ENCODE data around the gene SMARCAD1.

SMARCAD1 gene

GRCh38 chr4:94168321-94168720, 39.3 kb upstream of the SMARCAD1 start:
- H3K27ac ChIP-seq: no peak overlapping the region
- H3K4me3 ChIP-seq (ENCODE audit: low read depth in 1 of 2, low read length in 1 of 2): no peak overlapping the region
- no peaks in the 10 kb centered on the region for H3K4me1 ChIP-seq (ENCODE audit: control insufficient read depth in 1 of 2, insufficient read depth in 1 of 2, low read depth in 1 of 2, low read length in 1 of 2)
- no peaks in the 10 kb centered on the region for H3K27me3 ChIP-seq
- TF ChIP-seq CTCF (IDR thresholded peaks at IDR 0.05): no peak
- H3K9me3 ChIP-seq: no peaks in the 10 kb centered on the region
- no peaks in the 10 kb centered on the region for H3K36me3 ChIP-seq

- no peaks in the 10 kb centered on the region for H3K36me3 ChIP-seq
- no peaks in the 10 kb centered on the region for H3K4me1 ChIP-seq (ENCODE audit: control insufficient read depth in 1 of 2, insufficient read depth in 1 of 2, low read depth in 1 of 2, low read length in 1 of 2)
- no peak overlapping the region for H3K4me3 ChIP-seq (ENCODE audit: low read depth in 1 of 2, low read length in 1 of 2)
- H3K27me3 ChIP-seq: no peaks in the 10 kb centered on the region
- TF ChIP-seq CTCF (IDR thresholded peaks at IDR 0.05): no peak
- no peaks in the 10 kb centered on the region for H3K9me3 ChIP-seq
- H3K27ac ChIP-seq: no peak overlapping the region
These were observed 37.8 kb upstream of the SMARCAD1 start for GRCh38 chr4:94169803-94170372.

GRCh38 chr4:94171616-94172015, 36.0 kb upstream of the SMARCAD1 start:
- TF ChIP-seq CTCF (IDR thresholded peaks at IDR 0.05): no peak
- no peaks in the 10 kb centered on the region for H3K4me1 ChIP-seq (ENCODE audit: control insufficient read depth in 1 of 2, insufficient read depth in 1 of 2, low read depth in 1 of 2, low read length in 1 of 2)

GRCh38 chr4:94175553-94176261, 32.0 kb upstream of the SMARCAD1 start:
- Histone ChIP-seq H3K36me3 (no peaks in the 10 kb centered on the region), H3K4me1 (ENCODE audit: control insufficient read depth in 1 of 2, insufficient read depth in 1 of 2, low read depth in 1 of 2, low read length in 1 of 2) (no peaks in the 10 kb centered on the region), H3K27ac (no peak overlapping the region), H3K4me3 (ENCODE audit: low read depth in 1 of 2, low read length in 1 of 2) (no peak overlapping the region), H3K27me3 (no peaks in the 10 kb centered on the region), H3K9me3 (no peaks in the 10 kb centered on the region)
- no peak for TF ChIP-seq CTCF (IDR thresholded peaks at IDR 0.05)

More at GRCh38 chr4:94171616-94172015, 36.0 kb upstream of the SMARCAD1 start:
- Histone ChIP-seq H3K9me3 (no peaks in the 10 kb centered on the region), H3K36me3 (no peaks in the 10 kb centered on the region), H3K27me3 (no peaks in the 10 kb centered on the region), H3K27ac (no peak overlapping the region), H3K4me3 (ENCODE audit: low read depth in 1 of 2, low read length in 1 of 2) (no peak overlapping the region)

DNA sequence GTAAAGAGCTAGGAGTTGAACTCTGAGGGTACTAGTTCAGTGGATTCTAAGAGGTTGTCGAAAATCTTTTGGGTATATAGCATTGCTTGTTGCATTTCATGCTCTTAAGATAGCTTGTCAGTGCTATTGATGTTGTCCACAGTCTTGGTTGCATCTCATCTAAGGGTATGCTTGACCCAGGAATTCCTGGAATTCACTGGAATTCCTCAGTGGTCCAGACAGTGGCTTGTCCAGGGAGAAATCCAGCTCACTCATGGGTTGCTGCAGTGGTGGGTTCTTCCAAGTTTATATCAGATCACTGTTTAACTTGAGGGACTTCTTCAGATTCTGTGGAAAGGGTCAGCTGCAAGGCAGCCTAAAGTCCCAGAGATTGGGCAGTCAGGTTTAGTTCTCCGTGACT, 29.8 kb upstream of the SMARCAD1 start:
- no peaks in the 10 kb centered on the region for H3K36me3 ChIP-seq
- H3K4me3 ChIP-seq (ENCODE audit: low read depth in 1 of 2, low read length in 1 of 2): no peak overlapping the region
- no peak for TF ChIP-seq CTCF (IDR thresholded peaks at IDR 0.05)
- no peaks in the 10 kb centered on the region for H3K27me3 ChIP-seq
- no peaks in the 10 kb centered on the region for H3K4me1 ChIP-seq (ENCODE audit: control insufficient read depth in 1 of 2, insufficient read depth in 1 of 2, low read depth in 1 of 2, low read length in 1 of 2)
- no peak overlapping the region for H3K27ac ChIP-seq
- H3K9me3 ChIP-seq: no peaks in the 10 kb centered on the region

Measured in neutrophil (primary cell).